SK-N-SH (cell line): ENCODE data around the gene CASZ1. TPM values are rescaled to one million over a fixed set of nuclear protein-coding genes. Genes with fewer than 3 reads are reported as not detected.

ENCODE experiments used
- CTCF ChIA-PET: fragments of 300-600, 350-600 bp; formaldehyde crosslinking; extraction: SDS; loops from one replicate; lab custom pipeline; 2021; lab: Yijun Ruan, JAX
- POLR2A ChIA-PET: fragments of 350-600 bp; sonication (Branson Sonifier 250); formaldehyde crosslinking; extraction: SDS; loops from one replicate; lab custom pipeline; 2020; ENCODE audit warnings: antibody characterized with exemption, inconsistent platforms; lab: Yijun Ruan, JAX
- DNase-seq: peaks from one replicate; pipeline ENCODE4 v3.0.0; 2012
- H2AFZ ChIP-seq: fragments of 200-600 bp; sonication (generic); 2 replicates; pipeline ENCODE4 v1.8.1; 2016; ENCODE audit warnings: antibody characterized with exemption, mild to moderate bottlenecking, low read depth
- H3F3A ChIP-seq: fragments of 200-600 bp; sonication (generic); replicated peaks from 2 replicates; pipeline ENCODE3; 2016; ENCODE audit warnings: antibody characterized with exemption, mild to moderate bottlenecking; ENCODE audit not compliant: insufficient read depth
- H3K27ac ChIP-seq, 2 experiments: fragments of 200-500 bp in 1 of 2; fragments of 200-600 bp in 1 of 2; sonication (Bioruptor generic) in 1 of 2; sonication (generic), shearing (Covaris generic) in 1 of 2; 2 replicates each; pipeline versions ENCODE4 v1.5.1 to v1.6.1; 2014 to 2016; ENCODE audit warnings: low read depth in 2 of 2, inconsistent platforms in 1 of 2, low read length in 1 of 2, mild to moderate bottlenecking in 1 of 2, mixed read lengths in 1 of 2
- H3K27me3 ChIP-seq: fragments of 200-600 bp; sonication (generic), shearing (Covaris generic); 2 replicates; pipeline ENCODE4 v1.6.1; 2016; ENCODE audit warnings: mixed run types; ENCODE audit not compliant: insufficient read depth
- H3K36me3 ChIP-seq, 2 experiments: fragments of 200-500 bp in 1 of 2; fragments of 200-600 bp in 1 of 2; sonication (Bioruptor generic) in 1 of 2; sonication (generic) in 1 of 2; replicated peaks in 1 of 2; 2 replicates each; pipeline versions ENCODE3 to v1.5.1; 2014 to 2016; ENCODE audit warnings: low read length in 1 of 2, mild to moderate bottlenecking in 1 of 2; ENCODE audit not compliant: insufficient read depth in 2 of 2, control insufficient read depth in 1 of 2
- H3K4me1 ChIP-seq, 2 experiments: fragments of 200-500 bp in 1 of 2; fragments of 200-600 bp in 1 of 2; sonication (Bioruptor generic) in 1 of 2; sonication (generic), shearing (Covaris generic) in 1 of 2; 2 replicates each; pipeline versions ENCODE4 v1.5.1 to v1.6.1; 2014 to 2016; ENCODE audit warnings: low read depth in 1 of 2, low read length in 1 of 2, mixed run types in 1 of 2; ENCODE audit not compliant: insufficient read depth in 2 of 2, control insufficient read depth in 1 of 2
- H3K4me2 ChIP-seq: fragments of 200-600 bp; sonication (generic), shearing (Covaris generic); 2 replicates; pipeline ENCODE4 v1.6.1; 2017; ENCODE audit warnings: mixed run types
- H3K4me3 ChIP-seq, 2 experiments: fragments of 200-500 bp in 1 of 2; fragments of 200-600 bp in 1 of 2; sonication (Bioruptor generic) in 1 of 2; sonication (generic), shearing (Covaris generic) in 1 of 2; 2 replicates each; pipeline versions ENCODE4 v1.5.1 to v1.8.1; 2014 to 2016; ENCODE audit warnings: low read depth in 2 of 2, inconsistent platforms in 1 of 2, low read length in 1 of 2, mild to moderate bottlenecking in 1 of 2, mixed read lengths in 1 of 2, moderate library complexity in 1 of 2
- H3K79me2 ChIP-seq: fragments of 200-600 bp; sonication (generic); 2 replicates; pipeline ENCODE4 v1.8.1; 2017; ENCODE audit warnings: mild to moderate bottlenecking; ENCODE audit not compliant: insufficient read depth
- H3K9ac ChIP-seq: fragments of 200-600 bp; sonication (generic); 2 replicates; pipeline ENCODE4 v1.6.1; 2017; ENCODE audit warnings: mixed run types
- H3K9me2 ChIP-seq: fragments of 200-600 bp; sonication (generic); 2 replicates; pipeline ENCODE4 v1.6.1; 2017; ENCODE audit warnings: mixed run types
- H3K9me3 ChIP-seq: fragments of 200-600 bp; sonication (generic); 2 replicates; pipeline ENCODE4 v1.6.1; 2017; ENCODE audit warnings: mixed run types, mild to moderate bottlenecking, moderate library complexity
- H4K20me1 ChIP-seq: fragments of 200-600 bp; sonication (generic); 2 replicates; pipeline ENCODE4 v1.6.1; 2017; ENCODE audit warnings: mild to moderate bottlenecking, mixed run types; ENCODE audit not compliant: insufficient read depth
- FOXJ3 ChIP-seq: sonication (generic); formaldehyde crosslinking; IDR thresholded peaks from 2 replicates; pipeline ENCODE4 v1.5.1; 2020; ENCODE audit warnings: mild to moderate bottlenecking, missing genetic modification reagents
- FOXM1 ChIP-seq: IDR thresholded peaks from 2 replicates; pipeline ENCODE4 v1.4.0; 2012; ENCODE audit warnings: low read depth, mild to moderate bottlenecking
- GATA2 ChIP-seq: sonication (generic); formaldehyde crosslinking; IDR thresholded peaks from 2 replicates; pipeline ENCODE4 v1.5.0; 2020; ENCODE audit warnings: mild to moderate bottlenecking, missing genetic modification reagents
- JUND ChIP-seq: IDR thresholded peaks from 2 replicates; pipeline ENCODE4 v1.4.0; 2012
- MEF2A ChIP-seq: IDR thresholded peaks from 2 replicates; pipeline ENCODE4 v1.4.0; 2012; ENCODE audit warnings: low read depth, borderline replicate concordance
- PBX3 ChIP-seq: IDR thresholded peaks from 2 replicates; pipeline ENCODE4; 2012
- POLR2AphosphoS5 ChIP-seq: IDR thresholded peaks from 2 replicates; pipeline ENCODE4 v1.6.1; 2012; ENCODE audit warnings: low read depth, low read length
- SMC3 ChIP-seq: IDR thresholded peaks from 2 replicates; pipeline ENCODE4 v1.6.1; 2012; ENCODE audit warnings: low read depth, low read length, improper control_type of control experiment
- TAF1 ChIP-seq: IDR thresholded peaks from 2 replicates; pipeline ENCODE4 v1.6.1; 2012; ENCODE audit warnings: low read depth, mild to moderate bottlenecking, low read length, moderate library complexity, borderline replicate concordance
- TCF12 ChIP-seq: IDR thresholded peaks from 2 replicates; pipeline ENCODE4 v1.4.0; 2012
- TEAD4 ChIP-seq: IDR thresholded peaks from 2 replicates; pipeline ENCODE4 v1.4.0; 2012; ENCODE audit warnings: mild to moderate bottlenecking, borderline replicate concordance; ENCODE audit not compliant: insufficient read depth
- WGBS: methylation state at CpG from one replicate; pipeline ENCODE4 v1.1.6; 2017; ENCODE audit warnings: low lambda C conversion rate; 5-methylcytosine and 5-hydroxymethylcytosine counted together
- polyA plus RNA-seq, 3 experiments: library from polyadenylated mRNA; depleted of rRNA; stranded (reverse); fragments of >200 nt; gene quantifications; 2 replicates each; pipeline ENCODE4 v1.2.3, GENCODE V29; 2012

The CASZ1 gene
- polyA plus RNA-seq, 1 of the 3 experiments (the other 2 are of a cell fraction): 0.51 TPM

GRCh38 chr1:10687782-10688408 lies 108.6 kb downstream of the CASZ1 start:
- WGBS: 89% methylated on average over 11 of the region's 15 CpGs
- H3K9me2 ChIP-seq: no peaks in the 10 kb centered on the region
- no peak for TF ChIP-seq SMC3
- TF ChIP-seq TAF1: no peak
- TF ChIP-seq JUND: no peak
- TF ChIP-seq TEAD4: no peak
- TF ChIP-seq FOXJ3 (CRISPR knock-in tag): no peak
- TF ChIP-seq GATA2 (CRISPR knock-in tag): no peak
- no peak for TF ChIP-seq PBX3
- ChIA-PET CTCF (interaction anchor here (0.6 to 3.6 kb wide), 3 partner anchors 22 to 252 kb away, joined by 3 to 15 read pairs (median 3); no protein-coding TSS in a partner anchor), POLR2A (no interaction called here)
- H3K36me3 ChIP-seq: no peaks in the 10 kb centered on the region
- H3K4me1 ChIP-seq: peaks cover 12 to 19% of the 10 kb centered on the region in 2 experiments; a peak in 2 of 4 replicates
- H4K20me1 ChIP-seq: no peaks in the 10 kb centered on the region
- H3K9me3 ChIP-seq: no peaks in the 10 kb centered on the region
- DNase-seq: no peak
- H3K9ac ChIP-seq: no peak overlapping the region
- no peak overlapping the region for H2AFZ ChIP-seq
- H3K79me2 ChIP-seq: no peaks in the 10 kb centered on the region
- H3K27ac ChIP-seq: no peak overlapping the region
- H3F3A ChIP-seq: no peaks in the 10 kb centered on the region
- H3K4me3 ChIP-seq: no peak overlapping the region
- no peak overlapping the region for H3K4me2 ChIP-seq
- H3K27me3 ChIP-seq: no peaks in the 10 kb centered on the region

GRCh38 chr1:10687251-10687651 lies 109.2 kb downstream of the CASZ1 start:
- Histone ChIP-seq H4K20me1 (no peaks in the 10 kb centered on the region), H2AFZ (no peak overlapping the region), H3F3A (no peaks in the 10 kb centered on the region), H3K9ac (no peak overlapping the region), H3K4me1 (peaks cover 12 to 19% of the 10 kb centered on the region in 2 experiments; a peak in 2 of 4 replicates), H3K9me3 (no peaks in the 10 kb centered on the region), H3K79me2 (no peaks in the 10 kb centered on the region), H3K27me3 (no peaks in the 10 kb centered on the region), H3K27ac (no peak overlapping the region), H3K9me2 (no peaks in the 10 kb centered on the region), H3K36me3 (no peaks in the 10 kb centered on the region), H3K4me3 (no peak overlapping the region), H3K4me2 (no peak overlapping the region)
- 82% methylated on average over 7 of the region's 7 CpGs for WGBS
- POLR2A ChIA-PET: no interaction called here
- TF ChIP-seq TCF12 (no peak), POLR2AphosphoS5 (no peak), MEF2A (no peak), SMC3 (no peak), PBX3 (no peak), FOXM1 (no peak)
- no peak for DNase-seq
- CTCF ChIA-PET: interaction anchor here (0.6 to 3.6 kb wide), 2 partner anchors 179 to 252 kb away, joined by 3 to 15 read pairs; no protein-coding TSS in a partner anchor
